ENCODE measurements around the gene GCSH.
"Not testable (repeated sequence)": the region's sequence is repeated elsewhere in the genome, so short reads cannot be mapped to it uniquely, and the experiment has no call there.

The GCSH gene

GRCh38 chr16:81123092-81123852 is 27.1 kb upstream of the GCSH start:
- no peak for TF ChIP-seq CTCF (IDR thresholded peaks at IDR 0.05; ENCODE audit: low read depth, low read length)
- no peaks in the 10 kb centered on the region for H3K36me3 ChIP-seq
- H3K9me3 ChIP-seq (ENCODE audit: severe bottlenecking), result no peaks in the 10 kb centered on the region
- no peak for DNase-seq
- no peak overlapping the region for H3K4me3 ChIP-seq (ENCODE audit: low read depth, low read length)
- no peak overlapping the region for H3K27ac ChIP-seq
- no peaks in the 10 kb centered on the region for H3K27me3 ChIP-seq (ENCODE audit: insufficient read depth, low read depth, severe bottlenecking)

- Histone ChIP-seq H3K4me3 (ENCODE audit: low read depth, low read length) (no peak overlapping the region), H3K27ac (no peak overlapping the region), H3K9me3 (ENCODE audit: severe bottlenecking) (no peaks in the 10 kb centered on the region), H3K36me3 (no peaks in the 10 kb centered on the region), H3K27me3 (ENCODE audit: insufficient read depth, low read depth, severe bottlenecking) (no peaks in the 10 kb centered on the region)
- TF ChIP-seq CTCF (IDR thresholded peaks at IDR 0.05; ENCODE audit: low read depth, low read length), result no peak
- no peak for DNase-seq
Measured at GRCh38 chr16:81121474-81121990, 25.3 kb upstream of the GCSH start.

GRCh38 chr16:81117436-81117835 is 21.2 kb upstream of the GCSH start:
- Histone ChIP-seq H3K9me3 (ENCODE audit: severe bottlenecking) (no peaks in the 10 kb centered on the region), H3K36me3 (no peaks in the 10 kb centered on the region), H3K4me3 (ENCODE audit: low read depth, low read length) (no peak overlapping the region), H3K27me3 (ENCODE audit: insufficient read depth, low read depth, severe bottlenecking) (no peaks in the 10 kb centered on the region), H3K27ac (no peak overlapping the region)
- no peak for DNase-seq
- TF ChIP-seq CTCF (IDR thresholded peaks at IDR 0.05; ENCODE audit: low read depth, low read length), result no peak

- no peak for DNase-seq
- no peaks in the 10 kb centered on the region for H3K27me3 ChIP-seq (ENCODE audit: insufficient read depth, low read depth, severe bottlenecking)
- no peaks in the 10 kb centered on the region for H3K9me3 ChIP-seq (ENCODE audit: severe bottlenecking)
- TF ChIP-seq CTCF (IDR thresholded peaks at IDR 0.05; ENCODE audit: low read depth, low read length), result no peak
- H3K36me3 ChIP-seq, result no peaks in the 10 kb centered on the region
- no peak overlapping the region for H3K4me3 ChIP-seq (ENCODE audit: low read depth, low read length)
- H3K27ac ChIP-seq, result no peak overlapping the region
Measured at GRCh38 chr16:81116285-81116684, 20.1 kb upstream of the GCSH start.

- H3K9me3 ChIP-seq (ENCODE audit: severe bottlenecking), result no peaks in the 10 kb centered on the region
- H3K27me3 ChIP-seq (ENCODE audit: insufficient read depth, low read depth, severe bottlenecking), result no peaks in the 10 kb centered on the region
- no peak for DNase-seq
- no peaks in the 10 kb centered on the region for H3K36me3 ChIP-seq
- no peak for TF ChIP-seq CTCF (IDR thresholded peaks at IDR 0.05; ENCODE audit: low read depth, low read length)
- H3K27ac ChIP-seq, result no peak overlapping the region
- H3K4me3 ChIP-seq (ENCODE audit: low read depth, low read length), result no peak overlapping the region
Measured at GRCh38 chr16:81112453-81112852, 16.3 kb upstream of the GCSH start.

- H3K36me3 ChIP-seq; H3K27ac ChIP-seq; H3K9me3 ChIP-seq (ENCODE audit: severe bottlenecking); H3K27me3 ChIP-seq (ENCODE audit: insufficient read depth, low read depth, severe bottlenecking); DNase-seq; H3K4me3 ChIP-seq (ENCODE audit: low read depth, low read length): not testable (repeated sequence)
Measured at GRCh38 chr16:81109274-81109673, 13.1 kb upstream of the GCSH start.
